Prostate gland (tissue), 2 donors: ENCODE results near the gene LSAMP. TPM values are rescaled to one million over a fixed set of nuclear protein-coding genes. Genes with fewer than 3 reads are reported as not detected.

ENCODE experiments used
- DNase-seq: peaks from one replicate; pipeline ENCODE4 v3.0.0-alpha.2; 2019; ENCODE audit warnings: low spot score
- H3K27ac ChIP-seq, 2 donors: fragments of 200-600 bp; sonication (generic); 2 replicates each; pipeline ENCODE4 v1.5.1; 2017 to 2019
- H3K27me3 ChIP-seq: fragments of 200-600 bp; sonication (generic); replicated peaks from 2 replicates; pipeline ENCODE4 v1.5.1; 2019; ENCODE audit not compliant: insufficient read depth
- H3K36me3 ChIP-seq, 2 donors: fragments of 200-600 bp; sonication (generic); 1 replicate in 1 of 2; 2 replicates in 1 of 2; pipeline versions ENCODE4 v1.5.1 to v1.8.1; 2017 to 2019
- H3K4me1 ChIP-seq: fragments of 200-600 bp; sonication (generic); replicated peaks from 2 replicates; pipeline ENCODE4 v1.5.1; 2019
- H3K4me3 ChIP-seq, 2 donors: fragments of 200-600 bp; sonication (generic); 2 replicates each; pipeline ENCODE4 v1.5.1; 2017 to 2019
- H3K9me3 ChIP-seq: fragments of 200-600 bp; sonication (generic); 2 replicates; pipeline ENCODE4 v1.5.1; 2017
- CTCF ChIP-seq, 4 experiments: fragments of 200-600 bp in 2 of 4; fragments of 450-650 bp in 2 of 4; sonication (generic) in 2 of 4; IDR thresholded peaks; 1 replicate in 3 of 4; 2 replicates in 1 of 4; pipeline ENCODE4 v1.5.1; 2016 to 2019; ENCODE audit warnings: antibody characterized with exemption in 4 of 4, mild to moderate bottlenecking in 2 of 4, moderate library complexity in 2 of 4
- POLR2A ChIP-seq: fragments of 450-650 bp; IDR thresholded peaks from one replicate; pipeline ENCODE4 v1.6.1; 2016; ENCODE audit warnings: antibody characterized with exemption, mild to moderate bottlenecking
- POLR2AphosphoS5 ChIP-seq: sonication (generic); formaldehyde crosslinking; IDR thresholded peaks from one replicate; pipeline ENCODE4 v1.6.1; 2017; ENCODE audit warnings: antibody characterized with exemption
- WGBS: methylation state at CpG from one replicate; pipeline ENCODE4 v1.1.5; 2018; 5-methylcytosine and 5-hydroxymethylcytosine counted together
- intact Hi-C: fragments of 100-400 bp; cut with DNase I; formaldehyde crosslinking; loops from one replicate; pipeline ENCODE4 v1.14.2; 2022
- total RNA-seq, 2 donors: library from RNA; depleted of rRNA; stranded (reverse); fragments of >200 nt; gene quantifications; one replicate each; pipeline ENCODE4 v1.1.0, GENCODE V29; 2016

The LSAMP gene
- total RNA-seq, 2 donors from 2014 or later: 15.4 to 38.0 TPM

- TF ChIP-seq CTCF (IDR thresholded peaks at IDR 0.05): no peak
- no peak for TF ChIP-seq POLR2A
- TF ChIP-seq POLR2AphosphoS5: no peak
- intact Hi-C loops: no loop called here
- WGBS: 12% methylated on average over 1 of the region's 1 CpG
- no peak for DNase-seq
- Histone ChIP-seq H3K36me3 (no peaks in the 10 kb centered on the region), H3K27me3 (no peaks in the 10 kb centered on the region), H3K9me3 (no peaks in the 10 kb centered on the region), H3K4me3 (no peak overlapping the region), H3K27ac (no peak overlapping the region), H3K4me1 (no peaks in the 10 kb centered on the region)
These were observed 268.2 kb downstream of the LSAMP start for GRCh38 chr3:116176974-116177555.

- Histone ChIP-seq H3K27ac (no peak overlapping the region), H3K4me3 (no peak overlapping the region), H3K9me3 (no peaks in the 10 kb centered on the region), H3K36me3 (no peaks in the 10 kb centered on the region), H3K4me1 (no peaks in the 10 kb centered on the region), H3K27me3 (no peaks in the 10 kb centered on the region)
- TF ChIP-seq CTCF (IDR thresholded peaks at IDR 0.05) (no peak), POLR2A (no peak), POLR2AphosphoS5 (no peak)
- DNase-seq: no peak
- intact Hi-C loops: no loop called here
These were observed 279.2 kb downstream of the LSAMP start for GRCh38 chr3:116166121-116166520.

GRCh38 chr3:116165641-116166040, 279.6 kb downstream of the LSAMP start:
- intact Hi-C loops: no loop called here
- Histone ChIP-seq H3K4me1 (no peaks in the 10 kb centered on the region), H3K9me3 (no peaks in the 10 kb centered on the region), H3K36me3 (no peaks in the 10 kb centered on the region), H3K4me3 (no peak overlapping the region), H3K27me3 (no peaks in the 10 kb centered on the region), H3K27ac (no peak overlapping the region)
- DNase-seq: no peak
- TF ChIP-seq POLR2A (no peak), POLR2AphosphoS5 (no peak), CTCF (IDR thresholded peaks at IDR 0.05) (no peak)

- Histone ChIP-seq H3K27ac (no peak overlapping the region), H3K27me3 (no peaks in the 10 kb centered on the region), H3K9me3 (no peaks in the 10 kb centered on the region), H3K36me3 (no peaks in the 10 kb centered on the region), H3K4me3 (no peak overlapping the region), H3K4me1 (no peaks in the 10 kb centered on the region)
- 86% methylated on average over 2 of the region's 2 CpGs for WGBS
- no peak for DNase-seq
- intact Hi-C loops: no loop called here
- TF ChIP-seq CTCF (IDR thresholded peaks at IDR 0.05) (no peak), POLR2A (no peak), POLR2AphosphoS5 (no peak)
These were observed 280.2 kb downstream of the LSAMP start for GRCh38 chr3:116165135-116165534.

GRCh38 chr3:116164039-116164438, 281.2 kb downstream of the LSAMP start:
- no peak for DNase-seq
- Histone ChIP-seq H3K27me3 (no peaks in the 10 kb centered on the region), H3K27ac (no peak overlapping the region), H3K4me3 (no peak overlapping the region), H3K9me3 (no peaks in the 10 kb centered on the region), H3K36me3 (no peaks in the 10 kb centered on the region), H3K4me1 (no peaks in the 10 kb centered on the region)
- intact Hi-C loops: no loop called here
- WGBS: 83% methylated on average over 2 of the region's 2 CpGs
- TF ChIP-seq CTCF (IDR thresholded peaks at IDR 0.05) (no peak), POLR2A (no peak), POLR2AphosphoS5 (no peak)
